ENCODE results near the gene TSR3. TPM values are rescaled to one million over a fixed set of nuclear protein-coding genes. Genes with fewer than 3 reads are reported as not detected.

TSR3 gene
- total and polyA plus RNA-seq, 9 donors = 6.3 to 74.6 (median 40.7) TPM

DNA sequence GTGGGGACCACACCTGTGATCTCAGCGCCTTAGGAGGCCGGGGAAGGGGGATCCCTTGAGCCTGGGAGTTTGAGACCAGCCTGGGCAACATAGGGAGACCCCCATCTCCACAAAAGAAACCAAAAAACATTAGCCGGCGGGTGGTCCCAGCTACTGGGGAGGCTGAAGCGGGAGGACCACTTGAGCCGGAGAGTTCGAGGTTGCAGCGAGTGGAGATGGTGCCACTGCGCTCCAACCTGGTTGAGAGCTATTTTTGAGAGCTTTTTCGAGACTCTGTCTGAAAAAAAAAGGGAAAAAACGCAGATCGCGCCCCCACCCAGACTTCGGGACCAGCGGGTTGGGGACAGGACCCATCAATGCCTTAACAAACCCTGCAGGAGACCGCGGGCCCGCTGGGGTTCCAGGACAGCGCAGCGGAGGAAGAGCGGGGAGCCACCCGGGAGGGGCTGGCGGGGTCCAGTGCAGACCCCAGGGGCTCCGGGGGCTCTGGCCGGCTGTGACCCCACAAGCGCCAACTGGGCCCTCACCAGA is 19.0 kb downstream of the TSR3 start:
- H3K9me3 ChIP-seq = no peaks in the 10 kb centered on the region
- TF ChIP-seq EP300 (IDR thresholded peaks at IDR 0.05) (no peak), CTCF (IDR thresholded peaks at IDR 0.05) (no peak), POLR2A (IDR thresholded peaks at IDR 0.05) (no peak)
- intact Hi-C loops (cut with DNase I) = no loop called here
- no peaks in the 10 kb centered on the region for H3K36me3 ChIP-seq
- DNase-seq = no peak
- no peaks in the 10 kb centered on the region for H3K4me1 ChIP-seq (ENCODE audit: insufficient read depth)
- no peaks in the 10 kb centered on the region for H3K27me3 ChIP-seq
- H3K4me3 ChIP-seq = peak overlapping the region; percentile 1
- 4 to 5% (median 5%) methylated on average over 23 to 26 of the region's 26 CpGs for WGBS, 3 donors
- no peak overlapping the region for H3K27ac ChIP-seq

- peak in 1 of 5 donors; percentile 55 for DNase-seq
- H3K36me3 ChIP-seq = no peaks in the 10 kb centered on the region
- H3K9me3 ChIP-seq = no peaks in the 10 kb centered on the region
- 3 to 8% (median 3%) methylated on average over 26 to 34 of the region's 34 CpGs for WGBS, 3 donors
- intact Hi-C loops (cut with DNase I) = no loop called here
- H3K27ac ChIP-seq = no peak overlapping the region
- H3K27me3 ChIP-seq = no peaks in the 10 kb centered on the region
- H3K4me1 ChIP-seq (ENCODE audit: insufficient read depth) = no peaks in the 10 kb centered on the region
- TF ChIP-seq CTCF (IDR thresholded peaks at IDR 0.05) (no peak), POLR2A (IDR thresholded peaks at IDR 0.05) (no peak), EP300 (IDR thresholded peaks at IDR 0.05) (no peak)
- no peak overlapping the region for H3K4me3 ChIP-seq
These were observed 19.7 kb downstream of the TSR3 start for GRCh38 chr16:1331712-1332617.

DNA sequence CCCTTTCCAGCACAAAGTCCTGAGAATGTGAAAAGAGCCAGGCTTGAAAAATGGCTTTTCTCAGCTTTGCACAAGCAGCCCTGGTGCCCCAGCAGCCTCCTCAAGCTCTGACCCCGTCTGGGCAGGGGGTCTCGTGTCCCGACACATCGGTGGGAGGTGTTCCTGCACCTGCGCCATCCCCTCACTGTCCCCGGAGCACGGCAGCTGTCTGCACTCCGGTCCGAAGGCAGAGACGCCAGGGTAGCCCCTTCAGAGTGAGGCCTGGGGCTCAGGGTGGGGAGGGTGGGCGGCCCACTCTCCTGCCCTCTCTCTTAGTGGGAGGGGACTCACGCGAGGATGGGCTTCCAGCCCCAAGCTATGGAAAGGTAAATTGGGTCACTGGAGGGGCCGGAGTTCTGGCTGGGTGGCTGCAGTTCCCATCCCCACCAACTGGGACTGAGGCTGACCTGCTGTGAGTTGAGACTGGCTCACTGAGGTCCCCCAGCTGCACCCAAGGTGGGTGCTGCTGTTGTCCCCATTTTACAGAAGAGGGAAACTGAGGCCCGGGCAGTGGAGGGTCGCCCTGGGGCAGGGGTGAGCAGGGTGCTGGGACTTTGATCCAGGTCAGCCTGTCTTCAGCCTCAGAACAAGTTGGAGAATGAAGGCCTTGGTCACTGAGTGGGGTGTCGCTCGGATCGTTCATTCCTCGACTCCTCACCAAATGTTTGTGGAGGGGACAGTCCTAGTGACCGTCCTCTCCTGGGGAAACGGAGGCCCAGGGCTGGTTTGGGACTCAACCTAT is 20.6 kb downstream of the TSR3 start:
- Histone ChIP-seq H3K27me3 (no peaks in the 10 kb centered on the region), H3K27ac (no peak overlapping the region)
- WGBS, 3 donors = 39 to 47% (median 42%) methylated on average over 18 to 22 of the region's 22 CpGs

More for the DNA sequence above, 20.6 kb downstream of the TSR3 start:
- no peaks in the 10 kb centered on the region for H3K4me1 ChIP-seq (ENCODE audit: insufficient read depth)
- no peak for TF ChIP-seq EP300 (IDR thresholded peaks at IDR 0.05)
- TF ChIP-seq CTCF (IDR thresholded peaks at IDR 0.05) = no peak
- no peak for TF ChIP-seq POLR2A (IDR thresholded peaks at IDR 0.05)
- H3K9me3 ChIP-seq = no peaks in the 10 kb centered on the region
- no peak for DNase-seq
- H3K36me3 ChIP-seq = no peaks in the 10 kb centered on the region
- H3K4me3 ChIP-seq = no peak overlapping the region
- intact Hi-C loops (cut with DNase I) = no loop called here

Data from ovary (tissue), 9 donors.